ENCODE results near the gene NGRN. TPM values are rescaled to one million over a fixed set of nuclear protein-coding genes. Genes with fewer than 3 reads are reported as not detected.
"Not testable (repeated sequence)": the region's sequence is repeated elsewhere in the genome, so short reads cannot be mapped to it uniquely, and the experiment has no call there.

NGRN gene
- total and polyA plus RNA-seq, 7 experiments from 2014 or later: 29.7 to 51.5 (median 48.4) TPM

GRCh38 chr15:90300988-90301706, 35.7 kb downstream of the NGRN start:
- Histone ChIP-seq H3K4me1 (ENCODE audit: control insufficient read depth in 2 of 2, insufficient read depth in 2 of 2, low read length in 2 of 2) (peaks cover 4 to 7% of the 10 kb centered on the region in 2 donors), H3K27me3 (ENCODE audit: control insufficient read depth in 2 of 2, insufficient read depth in 2 of 2, low read length in 2 of 2) (no peaks in the 10 kb centered on the region), H3K4me3 (ENCODE audit: low read length) (no peak overlapping the region), H3K9me3 (ENCODE audit: control insufficient read depth in 2 of 3, low read length in 3 of 3) (no peaks in the 10 kb centered on the region), H3K27ac (ENCODE audit: low read depth, low read length) (no peak overlapping the region), H3K36me3 (ENCODE audit: control insufficient read depth in 2 of 3, insufficient read depth in 3 of 3, low read length in 3 of 3) (no peaks in the 10 kb centered on the region)
- intact Hi-C loops (cut with micrococcal nuclease): no loop called here
- Mint-ChIP-seq H3K4me1 (peaks cover 3 to 24% (median 16%) of the 10 kb centered on the region in 7 donors), H3K4me3 (peak overlapping the region in 2 of 10 donors; percentile 17 to 22), H3K27ac (peak overlapping the region in 1 of 9 donors; percentile 41), H3K9me3 (no peaks in the 10 kb centered on the region), H3K27me3 (peaks cover 0 to 10% (median 0%) of the 10 kb centered on the region in 5 donors), H3K36me3 (no peaks in the 10 kb centered on the region)
- peak; percentile 11 to 66 (median 44) for DNase-seq
- ChIA-PET CTCF (interaction anchor here (0.6 to 1.4 kb wide), 12 partner anchors 9 to 319 kb away, joined by 3 to 5 read pairs (median 3); no protein-coding TSS in a partner anchor), POLR2A (interaction anchor here (0.5 to 0.7 kb wide), 2 partner anchors 15 to 92 kb away, joined by 3 read pairs; no protein-coding TSS in a partner anchor)
- peak; percentile 58 for ATAC-seq

- Histone ChIP-seq H3K4me1 (ENCODE audit: control insufficient read depth in 2 of 2, insufficient read depth in 2 of 2, low read length in 2 of 2) (peaks cover 11 to 14% of the 10 kb centered on the region in 2 donors), H3K36me3 (ENCODE audit: control insufficient read depth in 2 of 3, insufficient read depth in 3 of 3, low read length in 3 of 3) (no peaks in the 10 kb centered on the region), H3K27ac (ENCODE audit: low read depth, low read length) (no peak overlapping the region), H3K9me3 (ENCODE audit: control insufficient read depth in 2 of 3, low read length in 3 of 3) (no peaks in the 10 kb centered on the region), H3K27me3 (ENCODE audit: control insufficient read depth in 2 of 2, insufficient read depth in 2 of 2, low read length in 2 of 2) (no peaks in the 10 kb centered on the region), H3K4me3 (ENCODE audit: low read length) (no peak overlapping the region)
- Mint-ChIP-seq H3K27me3 (peaks cover 0 to 10% (median 0%) of the 10 kb centered on the region in 5 donors), H3K27ac (peak overlapping the region in 1 of 9 donors; percentile 41), H3K4me1 (peaks cover 10 to 30% (median 22%) of the 10 kb centered on the region in 7 donors), H3K4me3 (no peak overlapping the region), H3K9me3 (no peaks in the 10 kb centered on the region), H3K36me3 (no peaks in the 10 kb centered on the region)
- DNase-seq (no peak), ATAC-seq (no peak)
- intact Hi-C loops (cut with micrococcal nuclease): no loop called here
- ChIA-PET POLR2A (interaction anchor here (0.5 kb wide), 1 partner anchor 15 kb away, joined by 3 read pairs; no protein-coding TSS in a partner anchor), CTCF (interaction anchor here (0.6 to 1.4 kb wide), 13 partner anchors 8 to 584 kb away, joined by 3 to 4 read pairs (median 3); no protein-coding TSS in a partner anchor)
These were observed 36.3 kb downstream of the NGRN start for GRCh38 chr15:90301707-90302300.

GRCh38 chr15:90305355-90305754, 39.9 kb downstream of the NGRN start:
- peaks cover 16 to 19% of the 10 kb centered on the region in 2 donors for H3K4me1 ChIP-seq (ENCODE audit: control insufficient read depth in 2 of 2, insufficient read depth in 2 of 2, low read length in 2 of 2)
- H3K27me3 Mint-ChIP-seq; H3K27me3 ChIP-seq (ENCODE audit: control insufficient read depth in 2 of 2, insufficient read depth in 2 of 2, low read length in 2 of 2); H3K9me3 ChIP-seq (ENCODE audit: control insufficient read depth in 2 of 3, low read length in 3 of 3); H3K4me3 Mint-ChIP-seq; DNase-seq; H3K27ac ChIP-seq (ENCODE audit: low read depth, low read length); POLR2A ChIA-PET; H3K9me3 Mint-ChIP-seq; H3K4me3 ChIP-seq (ENCODE audit: low read length); H3K36me3 ChIP-seq (ENCODE audit: control insufficient read depth in 2 of 3, insufficient read depth in 3 of 3, low read length in 3 of 3); intact Hi-C loops (cut with micrococcal nuclease); ATAC-seq; H3K36me3 Mint-ChIP-seq: not testable (repeated sequence)
- H3K27ac Mint-ChIP-seq: peak overlapping the region in 2 of 9 donors; percentile 36 to 81
- H3K4me1 Mint-ChIP-seq: peaks cover 14 to 41% (median 32%) of the 10 kb centered on the region in 7 donors
- CTCF ChIA-PET: interaction anchor here (0.7 to 4.1 kb wide), 4 partner anchors 12 to 630 kb away, joined by 3 to 15 read pairs (median 7); partner anchors contain the start of gene UNC45A

- H3K4me1 ChIP-seq (ENCODE audit: control insufficient read depth in 2 of 2, insufficient read depth in 2 of 2, low read length in 2 of 2): peaks cover 16 to 19% of the 10 kb centered on the region in 2 donors
- CTCF ChIA-PET: interaction anchor here (0.7 to 4.1 kb wide), 6 partner anchors 9 to 629 kb away, joined by 3 to 15 read pairs (median 5); partner anchors contain the start of gene UNC45A
- H3K27ac ChIP-seq (ENCODE audit: low read depth, low read length): peak overlapping the region; percentile 20
- Mint-ChIP-seq H3K27ac (peak overlapping the region; percentile 60 to 88 (median 81)), H3K4me1 (peaks cover 11 to 41% (median 32%) of the 10 kb centered on the region in 7 donors), H3K27me3 (no peaks in the 10 kb centered on the region), H3K4me3 (peak overlapping the region in 9 of 10 donors; percentile 36 to 74 (median 58)), H3K9me3 (no peaks in the 10 kb centered on the region), H3K36me3 (no peaks in the 10 kb centered on the region)
- ATAC-seq (no peak), DNase-seq (no peak)
- H3K27me3 ChIP-seq (ENCODE audit: control insufficient read depth in 2 of 2, insufficient read depth in 2 of 2, low read length in 2 of 2): no peaks in the 10 kb centered on the region
- no peaks in the 10 kb centered on the region for H3K36me3 ChIP-seq (ENCODE audit: control insufficient read depth in 2 of 3, insufficient read depth in 3 of 3, low read length in 3 of 3)
- no peak overlapping the region for H3K4me3 ChIP-seq (ENCODE audit: low read length)
- POLR2A ChIA-PET: no interaction called here
- intact Hi-C loops (cut with micrococcal nuclease): no loop called here
- H3K9me3 ChIP-seq (ENCODE audit: control insufficient read depth in 2 of 3, low read length in 3 of 3): no peaks in the 10 kb centered on the region
These were observed 40.5 kb downstream of the NGRN start for GRCh38 chr15:90305932-90306331.

- Histone ChIP-seq H3K27me3 (ENCODE audit: control insufficient read depth in 2 of 2, insufficient read depth in 2 of 2, low read length in 2 of 2) (no peaks in the 10 kb centered on the region), H3K36me3 (ENCODE audit: control insufficient read depth in 2 of 3, insufficient read depth in 3 of 3, low read length in 3 of 3) (no peaks in the 10 kb centered on the region), H3K9me3 (ENCODE audit: control insufficient read depth in 2 of 3, low read length in 3 of 3) (no peaks in the 10 kb centered on the region), H3K4me1 (ENCODE audit: control insufficient read depth in 2 of 2, insufficient read depth in 2 of 2, low read length in 2 of 2) (peaks cover 15 to 16% of the 10 kb centered on the region in 2 donors), H3K27ac (ENCODE audit: low read depth, low read length) (peak overlapping the region; percentile 20), H3K4me3 (ENCODE audit: low read length) (peak overlapping the region; percentile 7)
- Mint-ChIP-seq H3K9me3 (no peaks in the 10 kb centered on the region), H3K36me3 (no peaks in the 10 kb centered on the region), H3K27ac (peak overlapping the region; percentile 65 to 88 (median 81)), H3K4me3 (peak overlapping the region in 9 of 10 donors; percentile 36 to 74 (median 58)), H3K4me1 (peaks cover 8 to 37% (median 28%) of the 10 kb centered on the region in 7 donors), H3K27me3 (peaks cover 0 to 3% (median 0%) of the 10 kb centered on the region in 5 donors)
- ChIA-PET CTCF (interaction anchor here (0.7 to 4.1 kb wide), 5 partner anchors 9 to 176 kb away, joined by 3 to 15 read pairs (median 7); no protein-coding TSS in a partner anchor), POLR2A (interaction anchor here (0.8 kb wide), 1 partner anchor 9 kb away, joined by 3 read pairs; no protein-coding TSS in a partner anchor)
- intact Hi-C loops (cut with micrococcal nuclease): no loop called here
- DNase-seq (peak in 5 of 9 donors; percentile 16 to 49 (median 23)), ATAC-seq (peak; percentile 70)
These were observed 41.1 kb downstream of the NGRN start for GRCh38 chr15:90306560-90306959.

- Histone ChIP-seq H3K4me1 (ENCODE audit: control insufficient read depth in 2 of 2, insufficient read depth in 2 of 2, low read length in 2 of 2) (peaks cover 15 to 16% of the 10 kb centered on the region in 2 donors), H3K4me3 (ENCODE audit: low read length) (no peak overlapping the region), H3K9me3 (ENCODE audit: control insufficient read depth in 2 of 3, low read length in 3 of 3) (no peaks in the 10 kb centered on the region), H3K36me3 (ENCODE audit: control insufficient read depth in 2 of 3, insufficient read depth in 3 of 3, low read length in 3 of 3) (no peaks in the 10 kb centered on the region), H3K27ac (ENCODE audit: low read depth, low read length) (no peak overlapping the region), H3K27me3 (ENCODE audit: control insufficient read depth in 2 of 2, insufficient read depth in 2 of 2, low read length in 2 of 2) (no peaks in the 10 kb centered on the region)
- ChIA-PET POLR2A (interaction anchor here (0.8 kb wide), 1 partner anchor 8 kb away, joined by 3 read pairs; no protein-coding TSS in a partner anchor), CTCF (interaction anchor here (0.7 to 4.1 kb wide), 3 partner anchors 9 to 15 kb away, joined by 3 to 15 read pairs (median 7); no protein-coding TSS in a partner anchor)
- intact Hi-C loops (cut with micrococcal nuclease): no loop called here
- Mint-ChIP-seq H3K4me3 (no peak overlapping the region), H3K36me3 (no peaks in the 10 kb centered on the region), H3K4me1 (peaks cover 10 to 31% (median 22%) of the 10 kb centered on the region in 7 donors), H3K9me3 (no peaks in the 10 kb centered on the region), H3K27ac (no peak overlapping the region), H3K27me3 (peaks cover 0 to 14% (median 0%) of the 10 kb centered on the region in 5 donors)
- ATAC-seq: no peak
- DNase-seq: no peak
These were observed 42.2 kb downstream of the NGRN start for GRCh38 chr15:90307661-90308060.

Measured in naive thymus-derived CD4-positive, alpha-beta T cell (primary cell).